ENCODE results near the gene PRKAG2.

PRKAG2 gene

GRCh38 chr7:151674161-151674920, 202.6 kb downstream of the PRKAG2 start:
- no peak for DNase-seq (ENCODE audit: low spot score)

GRCh38 chr7:151673216-151673615, 203.7 kb downstream of the PRKAG2 start:
- no peak for DNase-seq (ENCODE audit: low spot score)

DNA sequence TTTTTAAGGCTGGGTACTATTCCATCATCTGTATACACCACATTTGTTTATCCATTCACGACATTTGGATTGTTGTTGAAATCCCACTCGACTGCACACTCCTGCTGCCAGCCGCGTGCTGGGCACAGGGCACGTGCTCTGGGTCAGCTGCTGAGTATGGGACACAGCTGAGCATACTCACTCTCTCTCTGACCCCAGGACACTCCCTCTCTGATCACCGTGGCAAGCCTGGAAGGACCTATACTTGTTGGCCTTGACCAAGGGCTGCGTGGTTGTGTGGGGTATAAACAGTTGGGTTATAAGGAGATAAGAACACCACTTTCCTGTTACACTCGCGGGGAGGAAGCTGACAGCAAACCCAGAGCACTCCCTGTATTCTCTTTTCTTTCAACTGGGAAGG, 204.2 kb downstream of the PRKAG2 start:
- no peak for DNase-seq (ENCODE audit: low spot score)

- DNase-seq (ENCODE audit: low spot score) = no peak
These were observed 205.4 kb downstream of the PRKAG2 start for GRCh38 chr7:151671514-151671913.

DNA sequence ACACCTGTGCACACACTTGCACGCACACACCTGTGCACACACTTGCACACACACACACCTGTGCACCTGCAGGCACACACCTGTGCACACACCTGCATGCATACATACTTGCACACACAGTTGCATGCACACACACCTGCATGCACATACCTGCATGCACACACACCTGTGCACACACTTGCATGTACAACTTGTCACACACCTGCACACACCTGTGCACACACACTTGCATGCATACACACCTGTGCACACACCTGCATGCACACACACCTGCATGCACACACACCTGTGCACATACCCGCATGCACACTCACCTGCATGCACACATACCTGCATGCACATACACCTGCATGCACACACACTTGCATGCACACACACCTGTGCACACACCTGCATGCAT, 207.2 kb downstream of the PRKAG2 start:
- no peak for DNase-seq (ENCODE audit: low spot score)

- no peak for DNase-seq (ENCODE audit: low spot score)
These were observed 210.0 kb downstream of the PRKAG2 start for GRCh38 chr7:151666886-151667285.

GRCh38 chr7:151665368-151665767, 211.5 kb downstream of the PRKAG2 start:
- DNase-seq (ENCODE audit: low spot score) = no peak

- DNase-seq (ENCODE audit: low spot score) = no peak
These were observed 212.6 kb downstream of the PRKAG2 start for GRCh38 chr7:151664268-151664667.

- DNase-seq (ENCODE audit: low spot score) = no peak
These were observed 213.4 kb downstream of the PRKAG2 start for GRCh38 chr7:151663382-151664100.

DNA sequence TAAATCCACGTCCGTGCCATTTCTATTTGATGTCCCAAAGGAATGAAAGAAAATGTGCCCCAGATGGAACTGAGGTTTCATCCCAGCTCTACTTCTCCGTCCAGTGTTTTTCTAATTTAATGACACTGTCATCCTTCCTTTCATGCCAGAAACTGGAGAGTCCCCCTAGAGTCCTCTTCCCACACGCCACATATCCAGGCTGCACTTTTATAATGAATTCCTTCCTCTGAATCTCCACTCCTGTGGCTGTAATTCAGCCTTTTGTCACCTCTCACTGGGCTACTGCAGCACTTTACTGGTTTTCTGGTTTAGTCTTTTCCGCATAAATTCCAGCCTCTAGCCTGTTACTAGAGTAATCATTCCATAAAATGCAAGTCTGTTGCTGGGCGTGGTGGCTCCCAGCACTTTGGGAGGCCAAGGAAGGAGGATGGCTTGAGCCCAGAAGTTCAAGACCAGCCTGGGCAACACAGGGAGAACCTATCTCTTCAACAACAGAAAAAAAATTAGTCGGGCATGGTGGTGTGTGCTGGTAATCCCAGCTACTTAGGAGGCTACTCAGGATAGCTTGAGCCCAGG, 214.6 kb downstream of the PRKAG2 start:
- no peak for DNase-seq (ENCODE audit: low spot score)

DNA sequence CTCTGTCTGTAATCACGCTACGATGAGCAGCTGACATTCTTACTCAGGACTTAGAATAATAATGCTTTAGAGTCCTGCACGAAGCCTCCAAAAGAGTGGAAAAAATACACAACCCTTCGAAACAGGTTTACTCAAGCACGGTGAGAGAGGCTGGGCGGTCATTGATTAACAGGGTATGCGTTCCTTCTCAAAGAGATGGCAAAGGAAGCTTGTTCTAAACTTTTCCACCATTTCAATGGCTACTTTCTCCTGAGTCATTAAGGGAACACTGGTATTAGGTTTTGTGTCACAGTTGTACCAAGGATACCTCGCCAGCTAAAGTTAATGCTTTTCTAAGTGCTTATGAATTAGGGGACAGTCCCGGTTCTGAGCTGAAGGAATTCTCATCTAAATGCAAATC, 215.3 kb downstream of the PRKAG2 start:
- no peak for DNase-seq (ENCODE audit: low spot score)

GRCh38 chr7:151660141-151660540, 216.8 kb downstream of the PRKAG2 start:
- DNase-seq (ENCODE audit: low spot score) = no peak

GRCh38 chr7:151659219-151659618, 217.7 kb downstream of the PRKAG2 start:
- DNase-seq (ENCODE audit: low spot score) = no peak

- DNase-seq (ENCODE audit: low spot score) = no peak
These were observed 218.1 kb downstream of the PRKAG2 start for GRCh38 chr7:151658778-151659177.

DNA sequence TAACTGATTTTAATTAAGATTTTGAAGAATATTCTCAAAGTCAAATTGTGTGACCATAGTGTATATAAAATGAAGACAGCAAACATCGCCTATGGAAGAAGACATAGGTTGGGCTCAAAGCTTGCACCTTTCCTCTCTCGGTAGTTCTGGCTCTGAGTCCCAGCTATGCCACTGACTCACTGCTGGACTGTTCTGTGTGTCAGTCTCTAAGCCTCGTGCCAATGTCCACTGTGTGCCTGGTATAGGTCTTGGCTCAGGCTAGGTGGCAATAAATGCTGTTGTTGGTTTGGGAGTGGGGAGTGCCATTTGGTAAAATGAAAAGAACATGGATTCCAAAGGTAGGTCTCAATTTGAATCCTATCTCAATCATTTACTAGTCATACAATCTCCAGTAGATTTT, 219.7 kb downstream of the PRKAG2 start:
- no peak for DNase-seq (ENCODE audit: low spot score)

GRCh38 chr7:151655555-151655954, 221.4 kb downstream of the PRKAG2 start:
- DNase-seq (ENCODE audit: low spot score) = no peak

- no peak for DNase-seq (ENCODE audit: low spot score)
These were observed 224.8 kb downstream of the PRKAG2 start for GRCh38 chr7:151652111-151652510.

GRCh38 chr7:151650161-151650560, 226.8 kb downstream of the PRKAG2 start:
- DNase-seq (ENCODE audit: low spot score) = no peak

- DNase-seq (ENCODE audit: low spot score) = no peak
These were observed 228.5 kb downstream of the PRKAG2 start for GRCh38 chr7:151648429-151648828.

- no peak for DNase-seq (ENCODE audit: low spot score)
These were observed 229.0 kb downstream of the PRKAG2 start for GRCh38 chr7:151647874-151648273.

GRCh38 chr7:151647006-151647405, 229.9 kb downstream of the PRKAG2 start:
- no peak for DNase-seq (ENCODE audit: low spot score)

- DNase-seq (ENCODE audit: low spot score) = no peak
These were observed 231.6 kb downstream of the PRKAG2 start for GRCh38 chr7:151645311-151645710.

GRCh38 chr7:151644554-151644953, 232.4 kb downstream of the PRKAG2 start:
- no peak for DNase-seq (ENCODE audit: low spot score)

All from ecto neural progenitor cell (in vitro differentiated cells).